Lower leg skin (tissue), 4 donors: ENCODE measurements around the gene GPR75. TPM values are rescaled to one million over a fixed set of nuclear protein-coding genes. Genes with fewer than 3 reads are reported as not detected.

ENCODE experiments used
- DNase-seq, 2 donors: peaks; one replicate each; pipeline ENCODE4 v3.0.0-alpha.2; 2019; ENCODE audit warnings: low spot score in 2 of 2
- H3K4me3 ChIP-seq: fragments of 200-600 bp; sonication (generic); 2 replicates; pipeline ENCODE4 v1.5.1; 2017; ENCODE audit warnings: mild to moderate bottlenecking, low read depth; ENCODE audit not compliant: poor library complexity, severe bottlenecking
- POLR2A ChIP-seq, 2 donors: fragments of 450-650 bp; IDR thresholded peaks; one replicate each; pipeline ENCODE4 v1.6.1; 2016 to 2017; ENCODE audit warnings: antibody characterized with exemption in 2 of 2, mild to moderate bottlenecking in 1 of 2, moderate library complexity in 1 of 2
- WGBS, 2 donors: methylation state at CpG; one replicate each; pipeline ENCODE4 v1.1.5; 2018; 5-methylcytosine and 5-hydroxymethylcytosine counted together
- intact Hi-C: fragments of 100-400 bp; cut with DNase I; formaldehyde crosslinking; loops from one replicate; pipeline ENCODE4 v1.15.0; 2023; ENCODE audit warnings: low total_unique reads
- total RNA-seq, 4 donors: library from RNA; depleted of rRNA; stranded (reverse); fragments of >200 nt; gene quantifications; one replicate each; pipeline ENCODE4 v1.1.0, GENCODE V29; 2016
- TF ChIP-seq, protein P1 (sequence below), 3 donors: fragments of 450-650 bp; IDR thresholded peaks; one replicate each; pipeline ENCODE4 v1.5.1; 2016; ENCODE audit warnings: antibody characterized with exemption in 3 of 3, mild to moderate bottlenecking in 3 of 3, moderate library complexity in 2 of 3

The GPR75 gene
- total RNA-seq: 1 to 10 TPM; 1.1 to 6.3 (median 2.2) TPM

DNA sequence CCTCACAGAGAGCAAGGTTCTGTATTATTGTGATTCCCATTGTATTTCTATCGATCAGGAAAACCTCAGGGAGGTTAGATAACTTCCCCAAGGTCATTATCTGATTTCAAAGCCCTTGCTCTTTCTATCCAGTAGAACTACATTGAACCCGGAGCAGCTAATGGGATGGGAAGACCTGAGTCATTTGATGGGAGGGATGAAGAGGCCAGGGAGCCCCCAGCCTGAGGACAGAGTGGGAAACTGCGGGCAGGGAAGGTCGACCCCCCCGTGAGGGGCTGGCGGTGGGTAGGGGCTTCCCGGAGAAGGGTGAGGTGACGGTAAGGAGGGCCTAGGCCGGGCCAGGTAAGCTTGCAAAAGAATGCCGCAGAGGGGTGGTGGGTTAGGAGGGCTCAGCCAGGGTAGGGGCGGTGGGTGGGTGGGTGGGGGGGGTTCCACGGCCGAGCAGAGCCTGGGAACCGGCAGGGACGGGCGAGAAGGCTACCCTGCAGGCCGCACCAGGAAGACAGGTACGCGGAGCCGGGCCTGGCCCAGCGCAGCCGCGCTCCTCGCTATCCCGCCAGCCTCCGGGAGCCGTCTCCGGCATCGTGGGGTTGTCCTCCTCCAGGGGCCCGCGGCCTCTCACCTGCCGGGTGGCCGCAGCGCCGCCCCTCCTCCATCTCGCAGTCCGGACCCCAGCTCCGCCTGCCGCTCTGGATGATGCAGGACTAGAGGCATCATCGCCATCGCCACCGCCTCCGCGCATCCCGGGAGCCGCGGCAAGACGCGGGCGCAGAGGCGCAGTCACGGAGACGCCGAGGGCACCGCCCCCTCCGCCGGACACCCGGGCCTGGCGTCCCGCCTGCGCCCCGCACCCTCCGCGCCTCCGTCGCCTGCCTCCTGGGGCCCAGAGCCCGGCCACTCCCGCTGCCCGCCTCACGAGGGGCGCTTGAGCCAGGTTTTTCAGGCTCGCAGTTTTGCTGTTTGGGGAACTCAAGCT lies at the start of gene GPR75:
GPR75 (minus strand) TSS at position 762 of the 976 bp plus-strand sequence. CDS start 5,211 bp downstream, outside the sequence.
- WGBS, 2 donors: 49 to 56% methylated on average over 42 to 59 of the region's 72 CpGs

GRCh38 chr2:53907582-53907981 lies 47.8 kb upstream of the GPR75 start:
- no peak for DNase-seq
- intact Hi-C loops: no loop called here

More for the DNA sequence above, at the start of gene GPR75:
- intact Hi-C loops: no loop called here
- DNase-seq: no peak
- H3K4me3 ChIP-seq: peak within 1 kb of the TSS; percentile 22
- TF ChIP-seq, protein P1, sequence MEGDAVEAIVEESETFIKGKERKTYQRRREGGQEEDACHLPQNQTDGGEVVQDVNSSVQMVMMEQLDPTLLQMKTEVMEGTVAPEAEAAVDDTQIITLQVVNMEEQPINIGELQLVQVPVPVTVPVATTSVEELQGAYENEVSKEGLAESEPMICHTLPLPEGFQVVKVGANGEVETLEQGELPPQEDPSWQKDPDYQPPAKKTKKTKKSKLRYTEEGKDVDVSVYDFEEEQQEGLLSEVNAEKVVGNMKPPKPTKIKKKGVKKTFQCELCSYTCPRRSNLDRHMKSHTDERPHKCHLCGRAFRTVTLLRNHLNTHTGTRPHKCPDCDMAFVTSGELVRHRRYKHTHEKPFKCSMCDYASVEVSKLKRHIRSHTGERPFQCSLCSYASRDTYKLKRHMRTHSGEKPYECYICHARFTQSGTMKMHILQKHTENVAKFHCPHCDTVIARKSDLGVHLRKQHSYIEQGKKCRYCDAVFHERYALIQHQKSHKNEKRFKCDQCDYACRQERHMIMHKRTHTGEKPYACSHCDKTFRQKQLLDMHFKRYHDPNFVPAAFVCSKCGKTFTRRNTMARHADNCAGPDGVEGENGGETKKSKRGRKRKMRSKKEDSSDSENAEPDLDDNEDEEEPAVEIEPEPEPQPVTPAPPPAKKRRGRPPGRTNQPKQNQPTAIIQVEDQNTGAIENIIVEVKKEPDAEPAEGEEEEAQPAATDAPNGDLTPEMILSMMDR (IDR thresholded peaks at IDR 0.05): no peak
- TF ChIP-seq POLR2A (IDR thresholded peaks at IDR 0.05): no peak

GRCh38 chr2:53905396-53905795 lies 45.6 kb upstream of the GPR75 start:
- 95 to 96% methylated on average over 9 of the region's 9 CpGs for WGBS, 2 donors
- TF ChIP-seq, protein P1 (IDR thresholded peaks at IDR 0.05): no peak
- no peak for TF ChIP-seq POLR2A (IDR thresholded peaks at IDR 0.05)
- no peak overlapping the region for H3K4me3 ChIP-seq
- no peak for DNase-seq
- intact Hi-C loops: no loop called here

More at GRCh38 chr2:53907582-53907981, 47.8 kb upstream of the GPR75 start:
- TF ChIP-seq, protein P1 (IDR thresholded peaks at IDR 0.05): no peak
- no peak for TF ChIP-seq POLR2A (IDR thresholded peaks at IDR 0.05)
- H3K4me3 ChIP-seq: no peak overlapping the region
- 83% methylated on average over 1 of the region's 1 CpG for WGBS, 2 donors

GRCh38 chr2:53903011-53903410 lies 43.2 kb upstream of the GPR75 start:
- no peak for DNase-seq
- 77 to 87% methylated on average over 4 of the region's 4 CpGs for WGBS, 2 donors
- intact Hi-C loops: no loop called here

DNA sequence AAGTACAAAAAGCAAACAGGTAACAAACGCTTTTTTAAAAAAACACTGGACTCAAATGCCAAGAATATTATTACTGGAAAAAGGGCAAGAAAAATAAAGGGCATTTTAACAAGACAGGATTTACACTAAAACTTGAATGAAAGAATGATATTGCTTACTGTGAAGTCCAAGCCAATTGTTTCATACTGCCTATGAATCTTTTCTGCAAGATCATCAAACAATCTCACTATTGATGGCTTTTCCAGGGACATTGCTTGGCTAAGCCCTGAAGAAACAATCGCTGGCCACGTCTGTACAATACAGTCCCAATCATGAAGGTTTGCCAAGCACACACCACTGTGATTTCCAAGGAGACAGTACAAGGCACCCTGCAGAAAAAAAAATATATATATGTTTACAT lies 41.4 kb upstream of the GPR75 start:
- 74 to 78% methylated on average over 3 of the region's 3 CpGs for WGBS, 2 donors

More at GRCh38 chr2:53903011-53903410, 43.2 kb upstream of the GPR75 start:
- H3K4me3 ChIP-seq: no peak overlapping the region
- TF ChIP-seq, protein P1 (IDR thresholded peaks at IDR 0.05): no peak

More for the DNA sequence above, 41.4 kb upstream of the GPR75 start:
- no peak overlapping the region for H3K4me3 ChIP-seq
- no peak for DNase-seq
- intact Hi-C loops: no loop called here
- TF ChIP-seq, protein P1 (IDR thresholded peaks at IDR 0.05): no peak
- no peak for TF ChIP-seq POLR2A (IDR thresholded peaks at IDR 0.05)
